Activated T-cell treated with anti-CD3 and anti-CD28 coated beads for 4 hours (primary cell): ENCODE measurements around the gene MSL1.
"Not testable (repeated sequence)": the region's sequence is repeated elsewhere in the genome, so short reads cannot be mapped to it uniquely, and the experiment has no call there.

Experiments used
- DNase-seq: peaks from one replicate; pipeline ENCODE4 v3.0.0-alpha.2; 2020

The MSL1 gene

GRCh38 chr17:40135817-40136216 lies 14.0 kb downstream of the MSL1 start:
- no peak for DNase-seq

GRCh38 chr17:40139566-40140058 lies 17.8 kb downstream of the MSL1 start:
- no peak for DNase-seq

GRCh38 chr17:40143166-40143565 lies 21.4 kb downstream of the MSL1 start:
- not testable (repeated sequence) for DNase-seq

GRCh38 chr17:40145476-40145875 lies 23.7 kb downstream of the MSL1 start:
- DNase-seq: no peak

GRCh38 chr17:40148527-40148926 lies 26.8 kb downstream of the MSL1 start:
- DNase-seq: no peak

GRCh38 chr17:40150276-40150675 lies 28.5 kb downstream of the MSL1 start:
- DNase-seq: no peak

GRCh38 chr17:40151414-40151963 lies 29.7 kb downstream of the MSL1 start:
- DNase-seq: no peak

GRCh38 chr17:40153603-40154236 lies 31.9 kb downstream of the MSL1 start:
- no peak for DNase-seq

- no peak for DNase-seq
Measured at GRCh38 chr17:40157973-40158372, 36.2 kb downstream of the MSL1 start.

GRCh38 chr17:40158438-40159013 lies 36.8 kb downstream of the MSL1 start:
- DNase-seq: no peak

GRCh38 chr17:40159456-40159855 lies 37.7 kb downstream of the MSL1 start:
- DNase-seq: no peak

- no peak for DNase-seq
Measured at GRCh38 chr17:40167685-40168261, 46.0 kb downstream of the MSL1 start.

GRCh38 chr17:40168262-40168832 lies 46.6 kb downstream of the MSL1 start:
- DNase-seq: no peak

- DNase-seq: no peak
Measured at GRCh38 chr17:40170325-40170724, 48.6 kb downstream of the MSL1 start.

GRCh38 chr17:40171750-40172149 lies 50.0 kb downstream of the MSL1 start:
- DNase-seq: no peak

GRCh38 chr17:40173091-40173777 lies 51.5 kb downstream of the MSL1 start:
- DNase-seq: no peak

GRCh38 chr17:40173778-40174135 lies 52.0 kb downstream of the MSL1 start:
- DNase-seq: no peak

- no peak for DNase-seq
Measured at GRCh38 chr17:40174514-40174913, 52.7 kb downstream of the MSL1 start.

- no peak for DNase-seq
Measured at GRCh38 chr17:40175928-40176753, 54.4 kb downstream of the MSL1 start.

GRCh38 chr17:40176754-40177110 lies 55.0 kb downstream of the MSL1 start:
- no peak for DNase-seq

- DNase-seq: peak; percentile 89
Measured at GRCh38 chr17:40177275-40177874, 55.6 kb downstream of the MSL1 start, which contains the start of gene RAPGEFL1. RAPGEFL1 (plus strand) TSS chr17:40177470; CDS start chr17:40177862, 392 bp downstream.
